Natural killer cell (primary cell): ENCODE data around the gene CACNB3. TPM values are rescaled to one million over a fixed set of nuclear protein-coding genes. Genes with fewer than 3 reads are reported as not detected.

Experiments used
- ATAC-seq, 3 donors: fragments of 150-1000 bp in 2 of 3; fragments of 200-7000 bp in 1 of 3; cut with Tn5 transposase; 1 replicate in 1 of 3; 2 replicates in 2 of 3; pipeline ENCODE4 v1.10.0; 2021; ENCODE audit warnings: mild to moderate bottlenecking in 2 of 3, moderate library complexity in 2 of 3
- DNase-seq, 2 donors: peaks; one replicate each; pipeline versions ENCODE4 v3.0.0 to v3.0.0-alpha.2; 2013 to 2021; ENCODE audit warnings: mixed read lengths in 1 of 2
- H3K27ac ChIP-seq: one replicate; pipeline ENCODE4 v1.5.1; 2013; ENCODE audit warnings: mild to moderate bottlenecking, low read length
- H3K27me3 ChIP-seq: one replicate; pipeline ENCODE4 v1.6.1; 2013; ENCODE audit warnings: low read length; ENCODE audit not compliant: control insufficient read depth, insufficient read depth
- H3K36me3 ChIP-seq: one replicate; pipeline ENCODE4 v1.6.1; 2013; ENCODE audit warnings: low read length; ENCODE audit not compliant: control insufficient read depth, insufficient read depth
- H3K4me1 ChIP-seq: one replicate; pipeline ENCODE4 v1.6.1; 2013; ENCODE audit warnings: low read length; ENCODE audit not compliant: control insufficient read depth, insufficient read depth
- H3K4me3 ChIP-seq: one replicate; pipeline ENCODE4 v1.5.1; 2013; ENCODE audit warnings: low read length
- H3K9me3 ChIP-seq: one replicate; pipeline ENCODE4 v1.6.1; 2013; ENCODE audit warnings: low read length; ENCODE audit not compliant: control insufficient read depth, insufficient read depth
- H3K27ac Mint-ChIP-seq, 2 donors: one replicate each; pipeline ENCODE4 v1.8.0; 2022; ENCODE audit warnings: mild to moderate bottlenecking in 2 of 2, mixed read lengths in 2 of 2, moderate library complexity in 1 of 2
- H3K27me3 Mint-ChIP-seq, 2 donors: one replicate each; pipeline ENCODE4 v1.8.0; 2022; ENCODE audit warnings: low read depth in 2 of 2, mixed read lengths in 2 of 2
- H3K36me3 Mint-ChIP-seq: one replicate; pipeline ENCODE4 v1.8.0; 2022; ENCODE audit warnings: mixed read lengths
- H3K4me1 Mint-ChIP-seq, 2 donors: one replicate each; pipeline ENCODE4 v1.8.0; 2022; ENCODE audit warnings: mixed read lengths in 2 of 2
- H3K4me3 Mint-ChIP-seq: one replicate; pipeline ENCODE4 v1.8.0; 2022; ENCODE audit warnings: mild to moderate bottlenecking, moderate library complexity, mixed read lengths
- H3K9me3 Mint-ChIP-seq, 2 donors: one replicate each; pipeline ENCODE4 v1.8.0; 2022; ENCODE audit warnings: mixed read lengths in 2 of 2
- CTCF ChIP-seq: fragments of 200-600 bp; IDR thresholded peaks from one replicate; pipeline ENCODE4 v1.8.0; 2022; ENCODE audit warnings: antibody characterized with exemption
- whole genome bisulfite sequencing: methylation state at CpG from one replicate; pipeline ENCODE4 v1.1.7; 2013; ENCODE audit warnings: missing lambda C conversion rate; ENCODE audit not compliant: insufficient coverage; 5-methylcytosine and 5-hydroxymethylcytosine counted together
- intact Hi-C: fragments of 100-400 bp; cut with micrococcal nuclease; formaldehyde crosslinking; loops from one replicate; pipeline ENCODE4 v1.14.2; 2022
- total RNA-seq, 4 donors: library from RNA; stranded (reverse); fragments of 120-200 nt in 1 of 4; gene quantifications; one replicate each; pipeline versions ENCODE4 v1.2.3 to v1.2.4, GENCODE V29; 2013 to 2022

The CACNB3 gene
- total RNA-seq, 3 donors from 2014 or later (not counting 1 experiment from before 2014, with no cell fraction given) = 7.2 to 12.4 (median 12.2) TPM

GRCh38 chr12:48861111-48861510 lies 42.8 kb downstream of the CACNB3 start:
- peaks cover 21% of the 10 kb centered on the region for H3K4me1 ChIP-seq
- no peak overlapping the region for H3K27ac ChIP-seq
- H3K4me3 ChIP-seq = no peak overlapping the region
- Mint-ChIP-seq H3K9me3 (no peaks in the 10 kb centered on the region), H3K27me3 (peaks cover 32 to 45% of the 10 kb centered on the region in 2 donors), H3K4me3 (no peak overlapping the region), H3K27ac (no peak overlapping the region), H3K36me3 (no peaks in the 10 kb centered on the region), H3K4me1 (peaks cover 16 to 23% of the 10 kb centered on the region in 2 donors)
- DNase-seq (no peak), ATAC-seq (no peak)
- no peaks in the 10 kb centered on the region for H3K36me3 ChIP-seq
- WGBS = 46% methylated on average over 2 of the region's 2 CpGs
- peaks cover 22% of the 10 kb centered on the region for H3K27me3 ChIP-seq
- intact Hi-C loops = no loop called here
- TF ChIP-seq CTCF = no peak
- H3K9me3 ChIP-seq = no peaks in the 10 kb centered on the region

- Mint-ChIP-seq H3K4me1 (peaks cover 17 to 24% of the 10 kb centered on the region in 2 donors), H3K27ac (no peak overlapping the region), H3K27me3 (peaks cover 32 to 45% of the 10 kb centered on the region in 2 donors), H3K36me3 (no peaks in the 10 kb centered on the region), H3K4me3 (no peak overlapping the region), H3K9me3 (no peaks in the 10 kb centered on the region)
- intact Hi-C loops = no loop called here
- H3K27me3 ChIP-seq = peaks cover 22% of the 10 kb centered on the region
- DNase-seq (no peak), ATAC-seq (no peak)
- no peak for TF ChIP-seq CTCF
- no peaks in the 10 kb centered on the region for H3K36me3 ChIP-seq
- H3K9me3 ChIP-seq = no peaks in the 10 kb centered on the region
- peaks cover 24% of the 10 kb centered on the region for H3K4me1 ChIP-seq
- no peak overlapping the region for H3K4me3 ChIP-seq
- 84% methylated on average over 4 of the region's 5 CpGs for WGBS
- H3K27ac ChIP-seq = no peak overlapping the region
These were observed 44.5 kb downstream of the CACNB3 start for GRCh38 chr12:48862760-48863159.

DNA sequence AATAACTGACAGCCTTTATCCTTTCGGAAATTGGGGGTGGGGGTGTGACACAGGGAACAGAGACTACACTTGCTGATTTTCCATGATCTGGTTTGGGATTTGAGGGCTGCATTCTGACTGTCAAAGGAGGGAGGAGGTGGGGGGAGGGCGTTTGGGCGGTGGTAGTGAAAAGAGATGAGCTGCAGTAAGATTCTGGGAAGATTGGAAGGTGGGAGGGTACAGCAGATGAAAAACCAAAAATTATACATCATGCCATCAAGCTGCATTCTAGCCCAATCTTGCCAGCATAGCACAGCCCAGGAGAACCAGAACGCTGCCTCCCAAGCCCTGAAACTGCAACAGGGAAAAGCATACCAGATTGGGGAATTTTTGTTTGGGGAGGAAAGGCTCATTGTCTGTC lies 45.0 kb downstream of the CACNB3 start:
- Histone ChIP-seq H3K4me1 (peaks cover 24% of the 10 kb centered on the region), H3K27ac (no peak overlapping the region), H3K36me3 (no peaks in the 10 kb centered on the region), H3K9me3 (no peaks in the 10 kb centered on the region), H3K27me3 (peaks cover 22% of the 10 kb centered on the region), H3K4me3 (no peak overlapping the region)
- H3K36me3 Mint-ChIP-seq = no peaks in the 10 kb centered on the region
- H3K27me3 Mint-ChIP-seq = peaks cover 32 to 45% of the 10 kb centered on the region in 2 donors
- DNase-seq (no peak), ATAC-seq (no peak)
- 66% methylated on average over 4 of the region's 4 CpGs for WGBS
- H3K9me3 Mint-ChIP-seq = no peaks in the 10 kb centered on the region
- H3K4me1 Mint-ChIP-seq = peaks cover 17 to 24% of the 10 kb centered on the region in 2 donors
- no peak for TF ChIP-seq CTCF
- no peak overlapping the region for H3K27ac Mint-ChIP-seq
- no peak overlapping the region for H3K4me3 Mint-ChIP-seq
- intact Hi-C loops = no loop called here
